Measurements from ENCODE around the gene FRY. TPM values are rescaled to one million over a fixed set of nuclear protein-coding genes. Genes with fewer than 3 reads are reported as not detected.

Gene FRY
- total and polyA plus RNA-seq, 11 donors, result 21.6 to 237 (median 165) TPM

DNA sequence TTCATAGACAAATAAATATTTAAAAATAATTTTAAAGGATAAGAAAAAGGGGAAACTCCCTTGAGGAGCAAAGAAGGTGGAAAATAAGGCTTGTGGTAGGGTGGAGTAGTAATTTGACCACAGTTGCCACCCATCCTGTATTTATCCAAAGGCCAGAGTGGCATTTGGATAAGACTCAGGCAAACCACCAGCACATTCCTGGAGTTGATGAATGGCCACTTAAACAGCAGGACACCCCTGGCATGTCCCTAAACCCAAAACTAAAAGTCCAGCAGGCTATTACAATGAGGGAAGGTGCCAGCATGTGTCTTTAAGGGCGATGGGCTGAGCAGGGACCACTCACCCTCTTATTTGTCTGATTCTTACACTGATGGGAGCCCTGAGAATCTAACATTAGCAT lies 9.8 kb upstream of the FRY start:
- Histone ChIP-seq H3K27ac (peak overlapping the region in 11 of 12 donors; percentile 10 to 75 (median 54)), H3K9me3 (no peaks in the 10 kb centered on the region), H3K4me1 (peaks cover 3 to 30% (median 19%) of the 10 kb centered on the region in 12 donors), H3K27me3 (no peaks in the 10 kb centered on the region), H3K4me3 (no peak overlapping the region), H3K36me3 (no peaks in the 10 kb centered on the region)
- no peak for DNase-seq
- 55 to 76% (median 65%) methylated on average over 1 of the region's 1 CpG for WGBS, 4 donors
- TF ChIP-seq, protein P1, sequence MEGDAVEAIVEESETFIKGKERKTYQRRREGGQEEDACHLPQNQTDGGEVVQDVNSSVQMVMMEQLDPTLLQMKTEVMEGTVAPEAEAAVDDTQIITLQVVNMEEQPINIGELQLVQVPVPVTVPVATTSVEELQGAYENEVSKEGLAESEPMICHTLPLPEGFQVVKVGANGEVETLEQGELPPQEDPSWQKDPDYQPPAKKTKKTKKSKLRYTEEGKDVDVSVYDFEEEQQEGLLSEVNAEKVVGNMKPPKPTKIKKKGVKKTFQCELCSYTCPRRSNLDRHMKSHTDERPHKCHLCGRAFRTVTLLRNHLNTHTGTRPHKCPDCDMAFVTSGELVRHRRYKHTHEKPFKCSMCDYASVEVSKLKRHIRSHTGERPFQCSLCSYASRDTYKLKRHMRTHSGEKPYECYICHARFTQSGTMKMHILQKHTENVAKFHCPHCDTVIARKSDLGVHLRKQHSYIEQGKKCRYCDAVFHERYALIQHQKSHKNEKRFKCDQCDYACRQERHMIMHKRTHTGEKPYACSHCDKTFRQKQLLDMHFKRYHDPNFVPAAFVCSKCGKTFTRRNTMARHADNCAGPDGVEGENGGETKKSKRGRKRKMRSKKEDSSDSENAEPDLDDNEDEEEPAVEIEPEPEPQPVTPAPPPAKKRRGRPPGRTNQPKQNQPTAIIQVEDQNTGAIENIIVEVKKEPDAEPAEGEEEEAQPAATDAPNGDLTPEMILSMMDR (IDR thresholded peaks at IDR 0.05), result no peak
- no peak for TF ChIP-seq POLR2A (IDR thresholded peaks at IDR 0.05)
- peak; percentile 50 to 67 (median 61) for ATAC-seq
- intact Hi-C loops (cut with DNase I), result loop anchor here in 5 of 10 donors (5.0 to 10.0 kb wide), 4 partner anchors 183 to 291 kb away; no protein-coding TSS in a partner anchor

- H3K27me3 ChIP-seq, result no peaks in the 10 kb centered on the region
- TF ChIP-seq POLR2A (IDR thresholded peaks at IDR 0.05), result no peak
- TF ChIP-seq, protein P1 (IDR thresholded peaks at IDR 0.05), result peak in 1 of 12 donors; percentile 10
- WGBS, 4 donors, result 16 to 20% (median 20%) methylated on average over 4 of the region's 4 CpGs
- DNase-seq, result peak in 4 of 5 donors; percentile 40 to 66 (median 59)
- intact Hi-C loops (cut with DNase I), result loop anchor here in 5 of 10 donors (5.0 to 10.0 kb wide), 4 partner anchors 182 to 290 kb away; no protein-coding TSS in a partner anchor
- H3K4me3 ChIP-seq, result no peak overlapping the region
- H3K4me1 ChIP-seq, result peaks cover 3 to 30% (median 19%) of the 10 kb centered on the region in 12 donors
- ATAC-seq, result peak; percentile 65 to 89 (median 88)
- no peaks in the 10 kb centered on the region for H3K36me3 ChIP-seq
- peak overlapping the region in 11 of 12 donors; percentile 10 to 75 (median 54) for H3K27ac ChIP-seq
- no peaks in the 10 kb centered on the region for H3K9me3 ChIP-seq
These were observed 9.3 kb upstream of the FRY start for GRCh38 chr13:32022311-32022710.

GRCh38 chr13:32023096-32023495 lies 8.5 kb upstream of the FRY start:
- intact Hi-C loops (cut with DNase I), result loop anchor here in 5 of 10 donors (1.0 to 10.0 kb wide), 5 partner anchors 41 to 289 kb away; no protein-coding TSS in a partner anchor
- no peaks in the 10 kb centered on the region for H3K27me3 ChIP-seq
- H3K36me3 ChIP-seq, result no peaks in the 10 kb centered on the region
- H3K4me1 ChIP-seq, result peaks cover 3 to 30% (median 19%) of the 10 kb centered on the region in 12 donors
- WGBS, 4 donors, result 90 to 95% (median 93%) methylated on average over 3 of the region's 3 CpGs
- H3K4me3 ChIP-seq, result no peak overlapping the region
- no peak for ATAC-seq
- TF ChIP-seq, protein P1 (IDR thresholded peaks at IDR 0.05), result no peak
- no peak for TF ChIP-seq POLR2A (IDR thresholded peaks at IDR 0.05)
- H3K27ac ChIP-seq, result peak overlapping the region in 8 of 12 donors; percentile 33 to 75 (median 64)
- no peaks in the 10 kb centered on the region for H3K9me3 ChIP-seq
- no peak for DNase-seq

GRCh38 chr13:32023698-32024097 lies 7.9 kb upstream of the FRY start:
- TF ChIP-seq, protein P1 (IDR thresholded peaks at IDR 0.05), result peak in 1 of 12 donors; percentile 8
- no peak for TF ChIP-seq POLR2A (IDR thresholded peaks at IDR 0.05)
- WGBS, 4 donors, result 93 to 94% (median 94%) methylated on average over 3 of the region's 3 CpGs
- Histone ChIP-seq H3K36me3 (no peaks in the 10 kb centered on the region), H3K4me3 (no peak overlapping the region), H3K9me3 (no peaks in the 10 kb centered on the region), H3K27ac (peak overlapping the region in 1 of 12 donors; percentile 75), H3K27me3 (no peaks in the 10 kb centered on the region), H3K4me1 (peaks cover 3 to 30% (median 19%) of the 10 kb centered on the region in 12 donors)
- no peak for DNase-seq
- no peak for ATAC-seq
- intact Hi-C loops (cut with DNase I), result loop anchor here in 5 of 10 donors (1.0 to 10.0 kb wide), 5 partner anchors 41 to 289 kb away; no protein-coding TSS in a partner anchor

Data from heart left ventricle (tissue), 16 donors.